ENCODE results near the gene SPRYD4. TPM values are rescaled to one million over a fixed set of nuclear protein-coding genes. Genes with fewer than 3 reads are reported as not detected.
A peak's percentile ranks its signal among the peaks of the same experiment; 100 is the strongest.

The SPRYD4 gene
- total RNA-seq: 1 to 10 TPM; 2.4 to 3.1 (median 2.8) TPM

- TF ChIP-seq EP300 (IDR thresholded peaks at IDR 0.05) (peak; percentile 92 to 99), CTCF (IDR thresholded peaks at IDR 0.05) (peak; percentile 10 to 58 (median 44)), POLR2A (IDR thresholded peaks at IDR 0.05) (peak; percentile 77 to 92)
- peak; percentile 89 to 92 for DNase-seq (ENCODE audit: low spot score in 2 of 2)
- no peaks in the 10 kb centered on the region for H3K9me3 ChIP-seq
- peaks cover 0 to 33% (median 12%) of the 10 kb centered on the region in 4 donors for H3K4me1 ChIP-seq
- 0 to 1% methylated on average over 31 to 42 of the region's 43 CpGs for WGBS, 2 donors
- H3K4me3 ChIP-seq: peak within 1 kb of the TSS; percentile 74 to 92 (median 80)
- H3K27ac ChIP-seq: peak within 1 kb of the TSS; percentile 86 to 94 (median 92)
- H3K36me3 ChIP-seq: peaks cover 0 to 15% (median 0%) of the 10 kb centered on the region in 3 donors
- H3K27me3 ChIP-seq: no peaks in the 10 kb centered on the region
Observed at GRCh38 chr12:56468216-56469006, at the start of gene SPRYD4. SPRYD4 (plus strand) TSS chr12:56468578; CDS start chr12:56468592, 14 bp downstream.

- H3K36me3 ChIP-seq: peaks cover 0 to 55% (median 0%) of the 10 kb centered on the region in 3 donors
Observed at GRCh38 chr12:56420411-56420810, 48.0 kb upstream of the SPRYD4 start.

GRCh38 chr12:56425193-56425592 lies 43.2 kb upstream of the SPRYD4 start:
- Histone ChIP-seq H3K27ac (no peak overlapping the region), H3K9me3 (no peaks in the 10 kb centered on the region), H3K4me3 (no peak overlapping the region), H3K27me3 (no peaks in the 10 kb centered on the region), H3K4me1 (no peaks in the 10 kb centered on the region), H3K36me3 (peaks cover 0 to 72% (median 0%) of the 10 kb centered on the region in 3 donors)
- TF ChIP-seq EP300 (IDR thresholded peaks at IDR 0.05) (no peak), POLR2A (IDR thresholded peaks at IDR 0.05) (no peak), CTCF (IDR thresholded peaks at IDR 0.05) (no peak)
- DNase-seq (ENCODE audit: low spot score in 2 of 2): no peak
- WGBS, 2 donors: 63 to 75% methylated on average over 1 of the region's 1 CpG

More at GRCh38 chr12:56420411-56420810, 48.0 kb upstream of the SPRYD4 start:
- Histone ChIP-seq H3K9me3 (no peaks in the 10 kb centered on the region), H3K4me1 (no peaks in the 10 kb centered on the region), H3K27me3 (no peaks in the 10 kb centered on the region), H3K4me3 (no peak overlapping the region), H3K27ac (no peak overlapping the region)
- DNase-seq (ENCODE audit: low spot score in 2 of 2): no peak
- WGBS, 2 donors: 90 to 93% methylated on average over 6 of the region's 6 CpGs
- TF ChIP-seq CTCF (IDR thresholded peaks at IDR 0.05): no peak
- no peak for TF ChIP-seq EP300 (IDR thresholded peaks at IDR 0.05)
- TF ChIP-seq POLR2A (IDR thresholded peaks at IDR 0.05): no peak

- no peak for DNase-seq (ENCODE audit: low spot score in 2 of 2)
- Histone ChIP-seq H3K9me3 (no peaks in the 10 kb centered on the region), H3K4me1 (no peaks in the 10 kb centered on the region), H3K27ac (no peak overlapping the region), H3K27me3 (no peaks in the 10 kb centered on the region), H3K36me3 (peaks cover 0 to 71% (median 0%) of the 10 kb centered on the region in 3 donors), H3K4me3 (no peak overlapping the region)
- no peak for TF ChIP-seq EP300 (IDR thresholded peaks at IDR 0.05)
- no peak for TF ChIP-seq CTCF (IDR thresholded peaks at IDR 0.05)
- TF ChIP-seq POLR2A (IDR thresholded peaks at IDR 0.05): no peak
- 58 to 62% methylated on average over 3 of the region's 3 CpGs for WGBS, 2 donors
Observed at GRCh38 chr12:56425940-56426438, 42.4 kb upstream of the SPRYD4 start.

- Histone ChIP-seq H3K4me3 (no peak overlapping the region), H3K36me3 (peaks cover 0 to 47% (median 0%) of the 10 kb centered on the region in 3 donors), H3K27me3 (no peaks in the 10 kb centered on the region), H3K27ac (no peak overlapping the region), H3K4me1 (no peaks in the 10 kb centered on the region), H3K9me3 (no peaks in the 10 kb centered on the region)
- no peak for DNase-seq (ENCODE audit: low spot score in 2 of 2)
- 93 to 94% methylated on average over 11 of the region's 11 CpGs for WGBS, 2 donors
- TF ChIP-seq POLR2A (IDR thresholded peaks at IDR 0.05) (no peak), EP300 (IDR thresholded peaks at IDR 0.05) (no peak), CTCF (IDR thresholded peaks at IDR 0.05) (no peak)
Observed at GRCh38 chr12:56431288-56431687, 37.1 kb upstream of the SPRYD4 start.

Measured in tibial nerve (tissue), 4 donors.